Stomach (tissue), 9 donors: Measurements from ENCODE around the gene DGKQ. TPM values are rescaled to one million over a fixed set of nuclear protein-coding genes. Genes with fewer than 3 reads are reported as not detected.
"Not testable (repeated sequence)": the region's sequence is repeated elsewhere in the genome, so short reads cannot be mapped to it uniquely, and the experiment has no call there.

Source experiments
- DNase-seq, 2 donors: peaks; one replicate each; pipeline versions ENCODE4 v3.0.0 to v3.0.0-alpha.2; 2013 to 2019
- H3K27ac ChIP-seq, 5 donors: fragments of 200-600 bp in 4 of 5; sonication (generic) in 4 of 5; one replicate each; pipeline ENCODE4 v1.5.1; 2013 to 2019; ENCODE audit warnings: mild to moderate bottlenecking in 1 of 5, moderate library complexity in 1 of 5
- H3K27me3 ChIP-seq, 3 donors: fragments of 200-600 bp; sonication (generic); one replicate each; pipeline ENCODE4 v1.5.1; 2017 to 2019; ENCODE audit warnings: mixed run types in 1 of 3
- H3K36me3 ChIP-seq, 4 donors: fragments of 200-600 bp; sonication (generic); 1 replicate in 3 of 4; 2 replicates in 1 of 4; pipeline ENCODE4 v1.5.1; 2016 to 2019
- H3K4me1 ChIP-seq, 4 donors: fragments of 200-600 bp; sonication (generic); one replicate each; pipeline ENCODE4 v1.5.1; 2016 to 2019
- H3K4me3 ChIP-seq, 4 donors: fragments of 200-600 bp; sonication (generic) in 3 of 4; one replicate each; pipeline ENCODE4 v1.5.1; 2016 to 2019; ENCODE audit warnings: mild to moderate bottlenecking in 1 of 4
- H3K9me3 ChIP-seq, 4 donors: fragments of 200-600 bp; sonication (generic); one replicate each; pipeline ENCODE4 v1.5.1; 2016 to 2019
- CTCF ChIP-seq, 7 experiments: fragments of 450-650 bp in 4 of 7; fragments of 200-600 bp in 3 of 7; sonication (generic) in 3 of 7; IDR thresholded peaks; one replicate each; pipeline ENCODE4 v1.5.1; 2016 to 2019; ENCODE audit warnings: antibody characterized with exemption in 7 of 7, control low read depth in 2 of 7, mild to moderate bottlenecking in 1 of 7
- EP300 ChIP-seq: sonication (generic); formaldehyde crosslinking; IDR thresholded peaks from one replicate; pipeline ENCODE4 v1.6.1; 2017; ENCODE audit warnings: antibody characterized with exemption
- POLR2A ChIP-seq, 4 donors: fragments of 450-650 bp; IDR thresholded peaks; one replicate each; pipeline ENCODE4 v1.6.1; 2016; ENCODE audit warnings: antibody characterized with exemption in 4 of 4, control low read depth in 2 of 4, mild to moderate bottlenecking in 1 of 4, moderate library complexity in 1 of 4
- POLR2AphosphoS5 ChIP-seq, 3 donors: sonication (generic); formaldehyde crosslinking; IDR thresholded peaks; one replicate each; pipeline ENCODE4 v1.6.1; 2016; ENCODE audit warnings: antibody characterized with exemption in 3 of 3
- WGBS, 5 donors: extraction: QIAGEN DNeasy Blood & Tissue Kit in 3 of 5; methylation state at CpG; one replicate each; pipeline versions ENCODE4 v1.1.5 to v1.1.7; 2013 to 2018; 5-methylcytosine and 5-hydroxymethylcytosine counted together
- intact Hi-C: fragments of 100-400 bp; cut with DNase I; formaldehyde crosslinking; loops from one replicate; pipeline ENCODE4 v1.15.1; 2023; ENCODE audit warnings: low total_unique reads
- polyA plus RNA-seq, 3 donors: library from polyadenylated mRNA; stranded (reverse); fragments of 200-250 nt; gene quantifications; one replicate each; pipeline ENCODE4 v1.2.3, GENCODE V29; 2013
- total RNA-seq, 5 donors: library from RNA; depleted of rRNA; stranded (reverse); fragments of >200 nt; gene quantifications; one replicate each; pipeline versions ENCODE4 v1.1.0 to v1.2.3, GENCODE V29; 2014 to 2016
- donor health status: healthy with polysubstance abuse.
- donor health status: Bipolar disorder and iron deficiency.
- donor health status: healthy.

DGKQ gene
- total and polyA plus RNA-seq, 8 donors = 3.8 to 176 (median 7.3) TPM

- no peak for DNase-seq
- Histone ChIP-seq H3K27ac (no peak overlapping the region), H3K36me3 (no peaks in the 10 kb centered on the region), H3K4me3 (no peak overlapping the region), H3K9me3 (no peaks in the 10 kb centered on the region), H3K27me3 (no peaks in the 10 kb centered on the region), H3K4me1 (peaks cover 20 to 26% (median 25%) of the 10 kb centered on the region in 4 donors)
- 89 to 95% (median 95%) methylated on average over 16 to 17 of the region's 17 CpGs for WGBS, 5 donors
- intact Hi-C loops = no loop called here
- TF ChIP-seq CTCF (IDR thresholded peaks at IDR 0.05) (no peak), EP300 (no peak), POLR2A (IDR thresholded peaks at IDR 0.05) (no peak), POLR2AphosphoS5 (IDR thresholded peaks at IDR 0.05) (no peak)
These were observed 8.9 kb upstream of the DGKQ start for GRCh38 chr4:982291-982690.

- H3K27ac ChIP-seq = no peak overlapping the region
These were observed 5.8 kb upstream of the DGKQ start for GRCh38 chr4:978957-979701.

GRCh38 chr4:976016-976415 is 2.6 kb upstream of the DGKQ start:
- H3K27ac ChIP-seq, intact Hi-C loops, DNase-seq, H3K9me3 ChIP-seq, H3K27me3 ChIP-seq, H3K4me3 ChIP-seq, H3K36me3 ChIP-seq: not testable (repeated sequence)
- H3K4me1 ChIP-seq = peaks cover 22 to 27% (median 27%) of the 10 kb centered on the region in 4 donors
- WGBS, 5 donors = 80 to 99% (median 98%) methylated on average over 2 to 22 of the region's 25 CpGs

More at GRCh38 chr4:978957-979701, 5.8 kb upstream of the DGKQ start:
- Histone ChIP-seq H3K4me1 (peaks cover 0 to under 1% (median under 1%) of the 10 kb centered on the region in 4 donors), H3K4me3 (no peak overlapping the region), H3K9me3 (no peaks in the 10 kb centered on the region), H3K36me3 (no peaks in the 10 kb centered on the region), H3K27me3 (no peaks in the 10 kb centered on the region)
- 53 to 79% (median 68%) methylated on average over 20 of the region's 20 CpGs for WGBS, 5 donors
- intact Hi-C loops = no loop called here
- no peak for DNase-seq
- TF ChIP-seq CTCF (IDR thresholded peaks at IDR 0.05) (no peak), POLR2AphosphoS5 (IDR thresholded peaks at IDR 0.05) (no peak), POLR2A (IDR thresholded peaks at IDR 0.05) (no peak), EP300 (no peak)

GRCh38 chr4:974668-975067 is 1.3 kb upstream of the DGKQ start:
- Histone ChIP-seq H3K4me1 (peaks cover 22 to 40% (median 33%) of the 10 kb centered on the region in 4 donors), H3K9me3 (no peaks in the 10 kb centered on the region), H3K36me3 (no peaks in the 10 kb centered on the region), H3K4me3 (no peak overlapping the region), H3K27ac (no peak overlapping the region), H3K27me3 (no peaks in the 10 kb centered on the region)
- intact Hi-C loops = loop anchor here (5.0 kb wide), 1 partner anchor 37 kb away; no protein-coding TSS in a partner anchor
- TF ChIP-seq POLR2AphosphoS5 (IDR thresholded peaks at IDR 0.05) (no peak), CTCF (IDR thresholded peaks at IDR 0.05) (no peak), EP300 (no peak), POLR2A (IDR thresholded peaks at IDR 0.05) (no peak)
- no peak for DNase-seq
- 88 to 98% (median 95%) methylated on average over 7 to 9 of the region's 9 CpGs for WGBS, 5 donors
